GM21717 (cell line): ENCODE data around the gene GAL3ST1.
"Not testable (repeated sequence)": the region's sequence is repeated elsewhere in the genome, so short reads cannot be mapped to it uniquely, and the experiment has no call there.

Source experiments
- ATAC-seq: cut with Tn5 transposase; IDR thresholded peaks from one replicate; pipeline ENCODE4 v1.9.1; 2021; ENCODE audit warnings: mild to moderate bottlenecking, moderate library complexity; ENCODE audit not compliant: unreplicated experiment

GAL3ST1 gene

DNA sequence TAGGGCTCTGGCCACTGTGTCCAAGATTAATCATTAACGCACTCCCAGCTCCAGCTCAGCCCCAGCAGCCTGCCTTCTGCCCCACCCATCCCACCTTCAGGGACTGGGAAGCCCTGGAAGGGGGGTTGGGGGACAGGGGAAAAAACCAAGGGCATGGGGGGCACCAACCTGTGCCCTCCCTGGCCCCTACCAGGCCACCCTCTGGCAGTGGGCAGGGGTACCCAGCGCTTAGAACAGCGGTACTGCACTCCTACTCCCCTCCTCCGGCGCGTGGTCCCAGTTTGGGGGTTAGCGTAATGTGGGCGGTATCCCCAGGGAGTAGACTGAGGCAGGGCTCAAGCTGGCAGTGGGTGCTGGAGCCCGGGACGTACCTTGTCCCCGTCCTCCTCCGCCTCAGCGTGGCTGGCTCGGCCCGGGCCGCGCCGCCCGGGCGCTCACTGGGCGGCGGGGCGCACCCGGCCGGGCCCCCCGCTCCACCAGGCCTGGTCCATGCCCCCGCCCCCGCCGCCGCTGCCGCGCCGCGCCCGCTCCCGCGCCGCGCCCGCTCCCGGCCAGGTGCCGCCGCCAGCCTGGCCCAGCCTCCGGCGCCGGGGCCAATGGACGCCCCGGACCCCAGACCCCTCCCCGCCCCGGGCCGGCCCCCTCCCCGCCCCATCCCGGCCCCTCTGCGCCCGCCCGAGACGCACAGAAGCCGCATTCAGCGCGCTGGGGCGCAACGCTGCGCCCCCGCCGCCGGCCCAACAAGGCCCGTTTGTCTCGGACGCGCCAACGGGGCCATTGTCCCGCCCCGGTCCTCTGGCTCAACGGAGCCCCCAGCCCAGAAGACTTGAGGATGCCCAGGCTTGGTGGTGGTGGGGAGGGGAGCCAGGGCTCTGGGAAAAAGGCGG lies at the start of gene GAL3ST1:
Gene GAL3ST1 (minus strand): TSS at position 571 of the 887 bp plus-strand sequence. CDS start 17,273 bp downstream, outside the sequence.
- ATAC-seq = no peak

GRCh38 chr22:30619909-30620308 lies 45.4 kb upstream of the GAL3ST1 start:
- not testable (repeated sequence) for ATAC-seq

- no peak for ATAC-seq
These were observed 43.4 kb upstream of the GAL3ST1 start for GRCh38 chr22:30617819-30618218.

GRCh38 chr22:30615543-30615954 lies 41.1 kb upstream of the GAL3ST1 start:
- ATAC-seq = no peak

DNA sequence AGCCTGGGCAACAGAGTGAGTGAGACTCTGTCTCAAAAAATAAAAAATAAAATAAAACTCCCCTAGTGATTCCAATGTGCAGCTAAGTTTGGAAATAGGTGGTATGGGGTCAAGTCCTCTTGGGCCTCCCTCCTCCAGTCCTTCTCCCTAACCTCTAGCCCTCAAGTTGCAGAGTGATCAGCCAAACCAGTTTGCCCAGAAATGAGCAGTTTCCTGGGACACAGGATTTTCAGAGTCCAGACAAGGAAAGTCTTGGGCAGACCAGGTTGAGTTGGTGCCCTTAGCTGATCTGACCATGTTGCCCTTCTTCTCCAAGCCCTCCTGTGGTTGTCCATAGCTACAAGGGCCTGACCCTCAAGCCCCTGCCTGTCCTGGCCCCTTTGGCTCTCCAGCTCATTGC lies 40.4 kb upstream of the GAL3ST1 start:
- ATAC-seq = no peak

- ATAC-seq = no peak
These were observed 39.8 kb upstream of the GAL3ST1 start for GRCh38 chr22:30614268-30614667.

DNA sequence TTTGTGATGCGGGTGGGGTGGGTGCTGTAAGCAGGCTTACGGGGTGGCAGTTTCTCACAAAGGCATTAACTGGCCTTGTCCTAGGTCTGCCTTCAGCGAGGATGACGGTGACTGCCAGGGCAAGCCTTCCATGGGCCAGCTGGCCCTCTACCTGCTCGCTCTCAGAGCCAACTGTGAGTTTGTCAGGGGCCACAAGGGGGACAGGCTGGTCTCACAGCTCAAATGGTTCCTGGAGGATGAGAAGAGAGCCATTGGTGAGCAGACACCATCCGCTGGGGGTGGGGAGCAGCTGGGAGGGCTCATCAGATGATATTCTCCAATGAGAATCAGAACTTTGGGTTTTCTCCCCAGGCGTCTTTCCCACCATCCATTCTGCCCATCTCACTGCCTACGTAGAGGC lies 38.3 kb upstream of the GAL3ST1 start:
- ATAC-seq = no peak

DNA sequence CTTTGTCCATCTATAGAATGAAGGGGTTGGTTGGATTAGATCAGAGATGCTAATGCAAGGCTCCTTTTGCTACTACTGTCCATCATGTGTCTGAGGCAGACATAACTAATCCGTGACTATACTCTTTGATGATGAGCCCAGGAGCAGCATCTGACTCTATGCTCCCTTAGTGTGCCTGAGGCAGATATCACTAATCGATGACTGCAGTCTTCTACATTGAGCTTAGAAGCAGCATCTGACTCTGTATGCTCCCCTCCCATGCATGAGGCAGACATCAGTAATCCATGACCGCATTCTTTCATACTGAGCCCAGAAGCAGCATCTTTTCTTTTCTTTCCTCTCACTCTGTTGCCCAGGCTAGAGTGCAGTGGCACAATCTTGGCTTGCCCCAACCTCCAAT lies 36.7 kb upstream of the GAL3ST1 start:
- ATAC-seq = no peak

DNA sequence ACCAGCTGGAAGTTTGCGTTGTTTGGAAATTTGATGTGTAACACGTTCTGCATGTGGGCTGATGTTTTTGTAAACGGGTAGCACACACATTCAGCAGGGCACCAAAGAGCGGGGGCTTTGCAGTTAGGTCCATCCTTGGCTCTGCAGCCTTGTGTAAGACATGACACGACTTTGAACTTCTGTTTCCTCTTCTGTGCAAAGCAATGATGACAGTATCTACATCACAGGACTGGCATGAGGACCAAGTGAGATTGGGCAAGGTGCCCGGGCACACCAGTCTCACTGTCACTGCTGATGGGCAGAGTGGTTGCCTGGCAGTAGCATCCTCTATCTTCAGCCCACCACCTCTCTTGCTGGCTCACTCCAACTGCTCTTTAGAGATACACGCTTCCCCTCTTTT lies 35.8 kb upstream of the GAL3ST1 start:
- no peak for ATAC-seq

DNA sequence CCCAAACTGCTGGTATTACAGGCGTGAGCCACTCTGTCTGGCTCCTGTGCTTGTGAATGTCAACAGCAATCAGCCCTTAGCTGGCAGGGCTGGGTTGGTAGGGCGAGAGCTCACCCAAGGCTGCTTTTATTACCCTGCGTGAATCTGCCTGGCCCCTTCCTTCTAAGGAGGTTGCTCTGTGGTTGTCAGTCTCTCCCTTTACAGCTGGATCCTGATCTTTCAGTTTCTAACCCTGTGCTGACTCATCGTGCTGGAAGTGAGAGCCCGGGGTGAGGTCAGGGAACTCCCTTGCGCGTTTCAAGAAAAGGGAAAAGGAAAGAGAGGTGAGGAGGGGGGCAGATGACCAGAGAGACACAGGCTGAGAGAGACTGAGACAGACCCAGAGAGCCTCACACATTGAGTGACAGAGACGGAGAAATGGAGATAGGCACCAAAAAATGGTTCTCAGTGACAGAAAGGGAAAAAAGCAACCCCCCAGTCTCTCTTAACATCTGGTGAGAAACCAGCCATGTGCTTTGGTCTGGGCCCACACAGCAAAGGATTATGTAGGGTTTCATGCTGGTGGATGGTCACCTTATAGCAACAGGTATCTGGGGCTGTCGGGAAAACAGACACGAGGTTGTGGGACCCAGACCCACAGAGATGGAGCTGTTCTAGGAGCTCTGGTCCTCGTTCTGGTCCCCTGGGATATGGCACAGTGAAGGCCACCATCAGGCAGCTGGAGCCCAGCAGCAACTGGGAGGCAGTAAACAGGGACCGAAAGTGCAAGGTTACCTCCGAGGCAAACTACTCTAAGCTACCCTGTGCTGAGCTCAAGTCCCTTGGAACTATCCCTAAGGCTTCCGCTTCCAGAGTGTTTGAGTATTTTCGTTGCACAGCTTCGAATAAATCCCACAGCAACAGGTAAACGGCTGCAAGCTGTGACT lies 35.1 kb upstream of the GAL3ST1 start:
- ATAC-seq = no peak

DNA sequence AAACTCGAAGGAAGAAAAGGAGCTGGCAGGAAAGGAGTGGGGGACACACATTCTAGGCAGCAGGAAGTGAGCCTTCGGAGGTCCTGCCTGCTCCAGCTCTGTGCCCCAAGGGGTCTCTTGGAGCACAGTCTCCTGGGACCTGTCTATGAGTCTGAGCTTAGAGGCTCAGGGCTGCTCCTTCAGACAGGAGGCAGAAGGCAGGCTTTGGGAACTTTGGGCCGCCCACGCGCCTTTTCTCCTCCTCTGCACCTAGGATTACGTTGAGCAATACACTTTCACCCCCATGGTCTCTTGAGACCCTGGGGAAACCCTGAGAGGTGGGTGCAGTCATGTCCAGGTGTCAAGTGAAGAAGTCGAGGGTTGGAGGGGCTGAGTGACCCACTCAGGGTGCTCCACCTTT lies 33.5 kb upstream of the GAL3ST1 start:
- ATAC-seq = no peak

GRCh38 chr22:30607300-30607930 lies 33.0 kb upstream of the GAL3ST1 start:
- ATAC-seq = no peak

- no peak for ATAC-seq
These were observed 32.2 kb upstream of the GAL3ST1 start, which contains the start of gene TCN2 for GRCh38 chr22:30606455-30607299. Gene TCN2, plus strand, starts transcription at chr22:30607174. Its CDS starts 158 bp downstream, at chr22:30607332.

GRCh38 chr22:30605449-30606110 lies 31.1 kb upstream of the GAL3ST1 start:
- no peak for ATAC-seq

DNA sequence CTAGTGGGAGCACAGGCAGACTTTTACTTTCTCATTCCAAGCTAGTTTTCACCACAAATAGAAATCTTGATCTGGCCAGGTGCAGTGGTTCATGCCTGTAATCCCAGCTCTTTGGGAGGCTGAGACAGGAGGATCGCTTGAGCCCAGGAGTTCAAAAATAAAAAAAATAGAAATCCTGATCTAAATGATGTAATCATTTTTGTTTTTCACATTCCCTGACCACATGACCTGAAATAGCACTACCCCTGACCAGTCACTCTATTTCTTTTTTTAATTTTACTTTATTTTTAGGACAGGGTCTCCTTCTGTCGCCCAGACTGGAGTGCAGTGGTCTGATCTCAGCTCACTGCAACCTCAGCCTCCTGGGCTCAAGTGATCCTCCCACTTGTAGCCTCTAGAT lies 30.3 kb upstream of the GAL3ST1 start:
- no peak for ATAC-seq

DNA sequence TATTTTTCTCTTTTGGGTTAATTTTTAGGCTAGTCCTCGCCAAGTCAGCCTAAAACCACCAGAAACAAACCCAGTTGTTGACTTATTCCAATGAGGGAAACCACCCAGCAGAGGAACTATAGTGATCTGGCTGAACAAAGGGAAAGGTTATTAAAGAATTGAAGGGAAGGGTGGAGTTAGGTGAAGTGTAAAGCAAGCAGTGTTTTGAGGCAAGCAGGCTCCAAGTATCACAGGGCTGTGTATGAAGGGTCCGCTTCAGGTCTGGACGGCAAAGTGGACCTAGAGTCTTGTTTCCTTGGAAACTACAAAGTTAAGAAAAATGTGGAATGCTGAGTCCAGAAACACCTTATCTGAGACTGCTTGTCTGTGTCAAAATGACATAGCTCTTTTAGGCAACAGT lies 29.3 kb upstream of the GAL3ST1 start:
- no peak for ATAC-seq

- ATAC-seq = no peak
These were observed 27.6 kb upstream of the GAL3ST1 start for GRCh38 chr22:30602049-30602448.

DNA sequence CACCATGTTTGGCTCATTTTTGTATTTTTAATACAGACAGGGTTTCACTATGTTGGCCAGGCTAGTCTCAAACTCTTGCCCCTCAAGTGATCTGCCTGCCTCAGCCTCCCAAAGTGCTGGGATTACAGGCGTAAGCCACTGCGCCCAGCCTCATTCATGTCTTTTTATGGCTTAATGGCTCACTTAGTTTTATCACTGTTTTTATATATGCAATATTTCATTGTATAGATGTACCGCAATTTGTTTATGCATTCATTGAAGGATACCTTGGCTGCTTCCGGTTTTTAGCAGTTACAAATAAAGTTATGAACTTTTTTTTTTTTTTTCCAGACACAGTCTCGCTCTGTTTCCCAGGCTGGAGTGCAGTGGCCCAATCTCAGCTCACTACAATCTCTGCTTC lies 27.0 kb upstream of the GAL3ST1 start:
- no peak for ATAC-seq

- no peak for ATAC-seq
These were observed 26.5 kb upstream of the GAL3ST1 start for GRCh38 chr22:30600921-30601320.

- ATAC-seq = no peak
These were observed 24.5 kb upstream of the GAL3ST1 start for GRCh38 chr22:30598986-30599385.
